Omental fat pad (tissue), 4 donors: ENCODE results near the gene TFPI2. TPM values are rescaled to one million over a fixed set of nuclear protein-coding genes. Genes with fewer than 3 reads are reported as not detected.
"Not testable (repeated sequence)": the region's sequence is repeated elsewhere in the genome, so short reads cannot be mapped to it uniquely, and the experiment has no call there.

ENCODE experiments used
- ATAC-seq: fragments of 150-250 bp; one replicate; pipeline ENCODE4 v1.9.1; 2016; ENCODE audit warnings: mild to moderate bottlenecking, moderate library complexity; ENCODE audit not compliant: low FRiP score
- DNase-seq: peaks from one replicate; pipeline ENCODE4 v3.0.0-alpha.2; 2019; ENCODE audit warnings: low spot score
- CTCF ChIP-seq, 3 donors: fragments of 450-650 bp; IDR thresholded peaks; one replicate each; pipeline ENCODE4 v1.5.1; 2016 to 2017; ENCODE audit warnings: antibody characterized with exemption in 3 of 3, mild to moderate bottlenecking in 3 of 3, moderate library complexity in 2 of 3
- total RNA-seq, 4 donors: library from RNA; depleted of rRNA; stranded (reverse); fragments of >200 nt; gene quantifications; one replicate each; pipeline ENCODE4 v1.1.0, GENCODE V29; 2016

Gene TFPI2
- total RNA-seq, 4 donors from 2014 or later: 16.2 to 181 (median 81.7) TPM

GRCh38 chr7:93914581-93915066, 24.1 kb upstream of the TFPI2 start:
- ATAC-seq (peak; percentile 59), DNase-seq (no peak)
- TF ChIP-seq CTCF (IDR thresholded peaks at IDR 0.05): no peak

DNA sequence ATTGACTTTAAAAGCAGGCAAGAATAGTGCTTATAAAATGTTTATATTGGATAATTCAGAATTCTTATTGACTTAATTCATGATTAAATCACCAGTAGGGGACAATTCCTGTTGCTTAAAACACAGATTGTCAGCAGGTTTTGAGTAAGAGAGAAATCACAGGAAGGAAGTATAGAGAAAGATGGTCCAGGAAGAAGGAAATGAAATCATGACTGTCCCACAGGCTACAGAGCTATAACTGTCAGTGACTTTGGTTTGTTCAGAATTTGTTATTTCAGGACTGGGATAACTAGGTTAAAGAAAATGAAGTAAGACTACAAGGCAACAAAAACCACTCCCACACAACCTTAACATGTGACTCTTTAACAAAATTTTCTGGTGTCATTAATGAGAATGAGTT, 22.6 kb upstream of the TFPI2 start:
- DNase-seq (no peak), ATAC-seq (no peak)
- no peak for TF ChIP-seq CTCF (IDR thresholded peaks at IDR 0.05)

DNA sequence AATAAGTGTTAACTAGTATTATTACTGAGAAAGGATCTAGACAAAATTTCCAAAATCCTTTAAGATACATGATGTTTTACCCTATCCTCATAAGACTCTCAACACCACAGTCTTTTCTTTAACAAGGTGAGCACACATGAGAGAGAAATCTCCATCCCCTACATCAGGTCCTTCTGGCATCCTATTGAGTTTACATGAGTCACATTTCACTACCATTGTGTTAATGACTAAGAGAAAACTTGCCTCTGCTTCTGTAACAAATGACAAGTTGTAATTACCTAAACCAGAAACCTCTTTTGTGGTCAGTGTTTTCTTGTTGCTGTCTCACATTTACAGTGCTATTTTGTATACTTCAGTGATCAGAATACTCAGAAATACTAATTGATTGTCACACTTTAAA, 21.1 kb upstream of the TFPI2 start:
- ATAC-seq, DNase-seq: not testable (repeated sequence)

GRCh38 chr7:93911242-93911641, 20.7 kb upstream of the TFPI2 start:
- DNase-seq, ATAC-seq: not testable (repeated sequence)

DNA sequence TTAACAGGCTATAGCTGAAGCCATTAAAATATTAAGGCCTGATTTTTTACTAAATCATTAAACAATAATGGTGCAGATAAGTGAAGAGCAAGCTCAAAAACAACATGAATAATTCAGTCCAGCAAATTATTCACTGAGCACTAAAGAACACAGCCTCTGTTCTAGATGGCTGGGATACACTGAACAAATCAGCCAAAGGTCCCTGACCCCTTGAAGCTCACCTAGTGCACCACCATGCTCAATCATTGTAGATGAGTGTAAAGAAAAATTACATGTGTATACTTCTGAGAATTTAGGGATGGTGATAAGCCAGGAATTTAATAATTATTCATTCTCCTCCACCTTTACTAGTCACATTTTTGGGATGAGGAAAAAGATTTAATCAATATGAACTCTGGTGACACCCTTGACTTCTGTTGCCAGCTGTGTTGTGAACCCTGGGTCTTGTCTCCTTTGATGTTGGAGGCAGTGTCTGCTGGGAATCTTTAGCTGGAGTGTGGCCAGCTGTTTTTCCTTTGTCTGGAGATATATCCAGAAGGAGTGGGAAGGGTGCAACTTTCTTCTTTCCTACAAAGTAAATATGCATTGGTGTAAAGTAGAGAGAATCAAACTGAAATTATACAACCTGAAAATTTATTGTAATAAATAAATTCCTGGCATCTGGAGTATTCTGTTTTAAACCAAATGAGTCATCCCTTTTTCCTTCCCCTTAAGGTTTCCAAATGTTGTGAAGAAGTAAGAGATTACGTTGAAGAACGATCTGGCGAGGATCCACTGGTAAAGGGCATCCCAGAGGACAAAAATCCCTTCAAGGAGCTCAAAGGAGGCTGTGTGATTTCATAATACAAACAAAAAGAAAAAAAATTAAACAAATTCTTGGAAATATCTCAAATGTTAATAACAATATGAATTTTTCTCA, 19.8 kb upstream of the TFPI2 start:
- no peak for DNase-seq
- no peak for TF ChIP-seq CTCF (IDR thresholded peaks at IDR 0.05)
- ATAC-seq: peak; percentile 85

DNA sequence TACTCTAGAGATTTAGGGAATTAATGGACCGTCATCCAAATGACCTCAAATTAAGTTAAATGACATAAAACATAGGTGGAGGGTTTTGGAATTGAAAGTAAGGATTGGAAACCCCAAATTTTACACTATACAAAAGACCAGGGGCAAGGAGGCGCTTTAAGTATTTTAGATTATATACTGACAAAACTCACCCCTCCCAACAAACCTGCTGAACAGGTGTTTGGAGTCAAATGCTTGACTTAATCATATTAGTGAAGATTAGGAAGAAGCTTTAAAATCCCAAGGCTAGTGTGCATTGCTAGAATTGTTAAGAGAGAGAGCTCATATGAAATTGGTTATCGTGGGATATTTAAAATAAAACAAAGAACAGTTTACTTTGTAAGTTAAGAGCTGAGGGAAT, 15.7 kb upstream of the TFPI2 start, which contains the start of gene GNGT1:
TSS of gene GNGT1 (plus strand) at position 301 of the 400 bp plus-strand sequence. CDS start 180 bp downstream, outside the sequence.
- no peak for TF ChIP-seq CTCF (IDR thresholded peaks at IDR 0.05)
- no peak for ATAC-seq
- no peak for DNase-seq

- ATAC-seq (no peak), DNase-seq (no peak)
- peak in 1 of 3 donors; percentile 45 for TF ChIP-seq CTCF (IDR thresholded peaks at IDR 0.05)
These were observed 12.3 kb upstream of the TFPI2 start for GRCh38 chr7:93902777-93903423.
